SK-N-DZ (cell line): ENCODE results near the gene MACROD2.

Experiments
- DNase-seq: peaks from one replicate; pipeline ENCODE4 v3.0.0-alpha.2; 2015; ENCODE audit warnings: low spot score

Gene MACROD2

DNA sequence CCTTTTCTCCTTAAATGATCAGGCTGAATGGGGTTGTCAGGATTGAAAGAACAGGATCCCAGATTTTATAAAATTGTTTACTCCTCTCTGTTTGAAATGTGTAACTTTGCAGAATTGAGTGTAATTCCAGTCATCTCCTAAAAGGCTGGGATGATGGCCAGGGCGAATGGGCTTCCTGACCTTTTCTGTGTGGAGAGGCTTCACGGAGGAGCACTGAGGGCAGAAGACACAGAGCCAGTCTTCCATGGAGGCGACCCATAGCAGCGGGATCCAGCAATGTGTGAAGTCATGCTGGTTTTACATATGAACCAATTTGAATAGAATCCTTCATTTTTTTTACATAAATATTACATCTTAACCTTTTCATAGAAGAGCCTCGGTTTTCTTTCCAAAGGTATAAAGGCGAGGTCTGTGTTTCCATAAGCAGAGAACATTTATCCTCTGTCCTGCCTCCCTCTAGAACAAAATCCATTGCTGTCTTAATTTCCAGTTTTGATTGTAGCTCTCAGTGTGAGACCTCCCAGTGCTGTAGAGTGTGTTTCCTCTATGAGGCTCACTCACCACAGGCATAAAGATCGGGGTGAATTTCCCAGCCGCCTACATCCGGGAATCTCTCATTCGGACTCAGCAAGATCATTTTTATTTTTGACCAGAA lies 711.8 kb downstream of the MACROD2 start:
- DNase-seq = no peak

- DNase-seq = no peak
These were observed 712.7 kb downstream of the MACROD2 start for GRCh38 chr20:14707865-14708596.

- no peak for DNase-seq
These were observed 714.1 kb downstream of the MACROD2 start for GRCh38 chr20:14709439-14709838.

DNA sequence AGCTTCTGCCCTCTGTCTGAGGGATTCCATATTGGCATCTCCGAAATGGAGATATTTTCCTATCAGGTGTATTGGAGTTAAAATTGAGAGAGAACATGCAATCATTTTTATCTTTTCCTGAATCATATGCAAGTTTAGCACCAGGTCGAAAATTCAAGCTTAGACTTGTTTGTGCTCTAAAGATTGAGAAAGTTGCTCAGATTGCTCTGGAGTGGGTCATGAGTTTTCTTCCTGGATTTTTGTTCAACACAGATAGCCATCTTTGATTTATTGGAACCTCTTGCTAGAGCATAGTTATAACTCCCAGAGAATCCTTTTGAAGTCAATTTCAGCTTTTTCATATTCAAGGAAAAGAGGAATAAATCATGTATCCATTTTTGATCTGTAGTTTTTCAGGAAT lies 715.6 kb downstream of the MACROD2 start:
- DNase-seq = no peak

- no peak for DNase-seq
These were observed 716.3 kb downstream of the MACROD2 start for GRCh38 chr20:14711652-14712051.

DNA sequence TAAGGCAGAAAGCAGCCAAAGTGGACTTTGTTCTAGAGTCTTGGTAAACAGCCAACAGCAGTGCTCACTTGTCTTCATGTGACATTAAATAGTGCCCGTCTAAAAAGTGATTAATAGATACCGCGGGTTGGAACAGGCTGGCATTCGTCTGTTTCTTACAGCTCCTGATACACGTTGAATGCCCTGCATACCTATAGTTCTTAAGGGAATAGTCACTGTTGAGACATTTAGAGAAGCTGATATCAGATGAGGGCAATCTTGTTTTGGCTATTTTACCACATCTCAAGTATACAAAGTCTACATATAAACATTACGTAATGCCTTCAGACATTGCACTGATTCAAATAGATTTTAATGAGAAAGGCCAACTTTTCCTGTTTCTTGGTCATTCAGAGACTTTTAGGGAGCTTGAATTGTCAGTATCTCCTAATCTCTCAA lies 717.0 kb downstream of the MACROD2 start:
- DNase-seq = no peak

- no peak for DNase-seq
These were observed 720.1 kb downstream of the MACROD2 start for GRCh38 chr20:14715400-14715799.

DNA sequence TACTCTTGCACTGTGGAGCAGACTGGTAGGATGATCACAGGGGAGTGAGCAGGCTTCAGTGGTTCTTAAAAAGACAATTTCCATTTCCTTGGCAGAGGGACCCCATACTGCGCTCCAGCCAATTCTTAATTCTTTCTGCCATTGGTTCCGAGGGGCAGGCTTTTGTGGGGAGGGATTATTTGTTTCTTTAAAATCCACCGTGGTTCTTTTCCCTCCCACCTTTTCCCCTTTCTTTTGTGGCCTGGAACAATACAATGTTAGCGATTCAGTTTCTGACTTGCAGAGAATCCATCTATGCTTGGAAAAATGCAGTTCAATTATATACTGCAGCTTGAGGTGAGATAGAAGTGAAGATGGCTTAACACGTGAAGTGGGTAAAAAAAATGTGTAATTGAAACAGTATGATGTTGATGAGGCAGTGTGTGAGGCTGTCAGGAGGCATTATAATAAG lies 721.1 kb downstream of the MACROD2 start:
- no peak for DNase-seq

GRCh38 chr20:14717134-14717999 lies 722.1 kb downstream of the MACROD2 start:
- no peak for DNase-seq

DNA sequence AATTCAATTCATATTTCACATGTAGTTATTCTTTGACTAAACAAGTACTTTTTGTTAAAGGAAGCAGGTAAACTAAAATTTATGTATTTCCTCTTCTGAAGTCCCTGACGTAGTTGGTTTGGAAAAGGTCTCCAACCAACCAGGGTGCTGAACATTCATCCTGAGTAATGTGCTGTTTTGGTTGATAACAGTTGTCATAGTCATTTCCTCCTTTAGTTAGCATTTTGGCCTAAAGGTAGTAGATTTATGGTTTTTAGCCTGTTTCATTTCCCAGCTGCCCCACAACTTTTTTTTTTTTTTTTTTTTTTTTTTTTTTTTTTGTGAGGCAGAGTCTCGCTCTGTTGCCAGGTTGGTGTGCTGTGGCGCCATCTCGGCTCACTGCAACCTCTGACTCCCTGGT lies 724.9 kb downstream of the MACROD2 start:
- DNase-seq = no peak

DNA sequence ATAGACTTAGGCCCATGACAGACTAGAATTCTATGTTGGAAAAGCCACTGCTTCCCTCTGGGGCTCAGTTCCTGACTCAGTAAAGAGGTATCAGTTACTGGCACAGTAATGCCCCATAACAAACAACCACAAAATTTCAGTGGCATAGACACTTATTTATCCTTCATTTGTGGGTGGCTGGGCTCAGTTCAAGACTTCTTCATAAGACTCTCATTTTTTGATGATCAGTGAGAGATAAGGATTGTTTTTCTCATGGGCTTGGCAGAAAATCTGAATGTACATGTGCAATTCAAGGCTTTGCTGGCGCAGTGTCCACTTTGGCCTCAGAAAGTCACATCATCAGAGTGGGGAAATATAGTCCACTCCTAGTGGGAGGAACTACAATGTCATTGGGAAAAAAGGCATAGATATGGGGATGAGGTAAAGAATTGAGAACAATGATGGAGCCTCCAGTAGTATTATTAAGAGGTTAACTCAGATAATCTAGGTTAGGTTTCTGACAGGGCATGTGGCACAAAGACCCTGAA lies 726.7 kb downstream of the MACROD2 start:
- no peak for DNase-seq

DNA sequence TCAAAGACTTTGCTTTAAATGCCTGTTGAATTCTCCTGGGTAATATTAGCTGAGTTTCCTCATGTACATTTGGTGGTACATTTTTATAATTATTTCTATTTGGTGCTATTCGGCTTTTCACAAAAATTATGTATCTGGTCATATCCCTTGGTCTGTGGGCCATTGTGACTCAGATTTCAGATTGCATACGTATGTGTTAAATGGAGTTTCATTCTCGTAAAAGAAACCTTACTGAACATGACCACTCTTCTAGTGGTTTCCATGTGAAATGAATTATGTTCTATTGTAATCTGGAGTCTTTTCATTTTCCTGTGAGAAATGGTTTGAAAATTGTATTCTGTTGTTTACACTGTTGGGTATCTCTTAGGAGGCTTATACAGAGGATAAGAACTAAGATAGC lies 728.3 kb downstream of the MACROD2 start:
- DNase-seq = no peak

DNA sequence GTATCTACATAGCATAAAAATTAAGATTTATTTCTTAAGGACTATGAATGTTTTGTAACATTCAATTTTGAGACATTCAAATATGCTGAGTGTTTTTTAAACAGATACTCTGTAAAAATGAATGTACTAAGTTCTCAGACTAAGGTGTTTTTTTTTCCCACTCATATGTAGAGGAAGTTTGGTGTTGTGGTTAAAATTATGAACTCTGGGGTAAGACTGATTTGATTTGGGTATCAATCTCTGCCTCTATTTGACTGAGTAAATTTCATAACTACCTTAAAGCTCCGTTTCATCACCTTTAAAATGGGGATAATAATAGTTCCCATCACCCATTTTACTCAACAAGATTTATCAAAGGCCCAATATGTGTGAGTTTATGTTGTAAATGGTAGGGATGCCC lies 728.7 kb downstream of the MACROD2 start:
- no peak for DNase-seq

DNA sequence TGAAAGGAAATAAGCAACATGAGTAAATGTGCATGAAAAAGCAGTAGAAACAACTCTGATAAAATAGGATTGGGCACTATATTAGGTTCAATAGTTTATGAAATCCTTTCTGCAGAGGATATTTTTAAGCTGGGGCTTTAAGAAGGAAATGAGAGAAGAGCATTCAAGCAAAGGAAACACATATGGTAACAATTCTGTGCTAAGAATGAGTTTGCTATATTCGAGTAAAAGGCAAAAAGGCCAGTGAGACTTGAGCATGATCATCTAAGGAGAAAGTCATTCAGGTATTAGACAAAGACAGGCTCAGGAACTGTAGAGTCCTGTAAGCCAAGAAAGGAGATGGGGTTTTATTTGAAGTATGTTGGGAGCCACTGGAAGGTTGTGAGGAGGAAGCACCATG lies 729.2 kb downstream of the MACROD2 start:
- DNase-seq = no peak

DNA sequence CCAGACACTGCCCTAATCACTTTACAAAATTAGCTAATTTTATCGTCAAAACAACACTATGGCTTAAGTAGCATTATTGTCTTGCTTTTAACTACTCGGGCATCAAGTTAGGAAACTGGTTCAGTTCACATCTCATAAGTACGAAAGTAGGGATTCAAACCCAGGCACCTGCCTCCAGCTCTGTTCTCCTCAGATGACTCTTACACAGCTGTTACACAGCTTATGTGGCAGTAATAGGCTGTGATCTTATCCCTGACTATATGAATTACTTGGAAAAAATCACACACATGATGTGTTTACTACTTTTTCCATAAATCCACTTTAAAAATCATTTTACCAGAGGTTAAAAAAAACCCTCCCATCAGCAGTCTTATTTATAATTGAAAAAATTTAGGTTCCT lies 731.3 kb downstream of the MACROD2 start:
- DNase-seq = no peak

DNA sequence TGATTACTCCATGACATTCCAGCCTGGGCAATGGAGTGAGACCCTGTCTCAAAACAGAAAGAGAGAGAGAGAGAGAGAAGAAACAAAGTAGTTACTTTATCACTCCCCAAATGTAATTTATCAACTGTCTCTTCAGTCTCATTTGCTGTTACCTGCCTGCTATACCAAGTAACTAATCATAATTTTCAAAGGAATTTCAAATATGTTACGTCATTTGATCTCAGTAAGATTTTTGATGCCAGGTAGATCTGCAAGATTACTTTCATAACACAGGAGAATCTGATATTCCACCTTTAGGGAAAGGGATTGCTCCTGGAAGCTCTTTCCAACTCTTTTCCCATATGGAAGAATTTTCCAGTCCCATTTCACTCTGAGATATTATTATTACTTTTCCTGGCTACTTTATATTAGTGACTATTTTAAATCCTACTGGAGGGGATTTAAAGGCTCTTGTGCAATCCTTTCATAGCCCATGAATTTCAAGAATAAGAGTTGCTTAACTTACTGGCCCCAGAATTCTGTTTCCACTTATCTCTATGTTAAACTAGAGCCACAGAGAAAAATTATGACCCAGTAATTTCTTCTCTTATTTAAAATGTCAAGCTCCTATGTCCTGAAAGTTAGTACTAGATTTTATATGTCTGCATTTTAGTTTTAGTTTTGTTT lies 732.3 kb downstream of the MACROD2 start:
- DNase-seq = no peak

GRCh38 chr20:14729390-14729789 lies 734.1 kb downstream of the MACROD2 start:
- DNase-seq = no peak

DNA sequence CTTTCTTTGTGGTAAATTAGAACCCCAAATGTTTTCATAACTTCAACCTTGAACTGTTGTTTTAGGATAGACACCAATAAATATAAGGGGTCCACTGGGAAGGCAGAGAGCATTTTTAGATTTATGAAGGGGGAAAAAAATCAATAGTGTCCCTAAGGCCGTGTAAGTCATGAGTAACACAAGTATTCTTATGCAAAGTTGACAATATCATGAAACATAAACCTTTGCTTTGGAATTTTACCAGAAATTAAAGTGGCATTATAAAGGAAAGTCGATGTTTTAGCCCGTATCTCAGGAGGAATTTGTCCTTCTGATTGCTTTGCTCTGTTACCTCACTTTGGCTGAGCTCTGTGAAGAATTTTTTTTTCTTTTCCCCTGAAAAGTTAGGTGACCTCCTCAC lies 737.0 kb downstream of the MACROD2 start:
- DNase-seq = no peak

DNA sequence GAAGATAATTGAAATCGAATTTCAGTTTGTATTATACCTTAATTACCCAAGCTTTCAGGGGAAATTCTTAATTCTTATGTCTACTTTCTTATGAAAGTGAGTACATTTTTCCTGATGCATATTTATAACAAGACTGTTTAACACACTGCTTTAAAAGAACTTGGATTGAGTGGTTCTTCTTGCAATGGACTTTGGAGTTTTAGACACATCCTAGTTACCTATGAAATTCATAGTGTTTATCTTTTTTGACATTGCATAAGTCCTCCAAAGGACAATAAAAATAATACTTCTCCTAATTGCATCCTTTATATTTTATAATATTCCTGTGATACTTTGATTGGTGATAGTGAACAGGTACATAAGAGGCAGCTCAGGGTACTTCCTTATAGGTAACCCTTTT lies 737.7 kb downstream of the MACROD2 start:
- DNase-seq = no peak

GRCh38 chr20:14740380-14740779 lies 745.1 kb downstream of the MACROD2 start:
- no peak for DNase-seq

- DNase-seq = no peak
These were observed 746.3 kb downstream of the MACROD2 start for GRCh38 chr20:14741616-14742015.

DNA sequence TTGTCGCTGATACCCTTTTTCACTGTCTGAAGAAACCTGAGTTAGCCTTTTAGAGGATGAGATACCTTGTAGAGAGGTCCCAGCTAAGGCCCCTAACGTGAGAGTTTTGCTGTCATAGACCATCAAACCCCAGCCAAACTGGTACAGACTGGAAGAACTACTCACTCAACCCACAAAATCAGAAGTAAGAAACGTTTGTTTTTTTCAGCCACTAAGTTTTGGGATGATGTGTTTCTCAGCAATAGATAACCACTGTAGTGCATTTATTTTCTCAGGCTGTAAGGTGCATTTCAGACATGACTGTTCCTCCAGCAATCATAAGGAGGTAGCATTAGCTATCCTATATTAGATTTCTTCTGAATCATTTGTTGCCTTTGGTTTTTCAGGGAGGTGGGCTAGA lies 749.4 kb downstream of the MACROD2 start:
- no peak for DNase-seq
